Stimulated activated naive B cell treated with anti-CD40 and anti-IgM and Interleukin-4, amounts not matched to agents 10 μg/mL and 1 μg/mL and 100 μg/mL, for 72 hours (primary cell): ENCODE results near the gene EFHC1.
"Not testable (repeated sequence)": the region's sequence is repeated elsewhere in the genome, so short reads cannot be mapped to it uniquely, and the experiment has no call there.

ENCODE experiments used
- ATAC-seq, 2 donors: fragments of 150-1000 bp; cut with Tn5 transposase; replicated peaks; 2 replicates each; pipeline ENCODE4 v1.10.0; 2021; ENCODE audit warnings: moderate library complexity in 1 of 2
- DNase-seq: peaks from one replicate; pipeline ENCODE4 v3.0.0; 2021
- H3K27ac Mint-ChIP-seq: one replicate; pipeline ENCODE4 v1.8.0; 2022; ENCODE audit warnings: mild to moderate bottlenecking, mixed read lengths
- H3K27me3 Mint-ChIP-seq, 2 donors: one replicate each; pipeline ENCODE4 v1.8.0; 2022; ENCODE audit warnings: mixed read lengths in 2 of 2
- H3K36me3 Mint-ChIP-seq, 2 donors: one replicate each; pipeline ENCODE4 v1.8.0; 2022; ENCODE audit warnings: mixed read lengths in 2 of 2, mild to moderate bottlenecking in 1 of 2
- H3K4me1 Mint-ChIP-seq, 2 donors: one replicate each; pipeline ENCODE4 v1.8.0; 2022; ENCODE audit warnings: mixed read lengths in 2 of 2, mild to moderate bottlenecking in 1 of 2
- H3K4me3 Mint-ChIP-seq, 2 donors: one replicate each; pipeline ENCODE4 v1.8.0; 2022; ENCODE audit warnings: mild to moderate bottlenecking in 2 of 2, mixed read lengths in 2 of 2, moderate library complexity in 1 of 2
- H3K9me3 Mint-ChIP-seq, 2 donors: one replicate each; pipeline ENCODE4 v1.8.0; 2022; ENCODE audit warnings: mixed read lengths in 2 of 2, mild to moderate bottlenecking in 1 of 2

EFHC1 gene

GRCh38 chr6:52419809-52420667 is at the start of gene EFHC1:
EFHC1 (plus strand) TSS chr6:52420342; CDS start chr6:52420411, 69 bp downstream.
- ATAC-seq (peak; percentile 93 to 95), DNase-seq (peak; percentile 97)
- H3K27ac Mint-ChIP-seq, result peak within 1 kb of the TSS; percentile 60
- H3K4me3 Mint-ChIP-seq, result no peak within 1 kb of the TSS
- peaks cover 4 to 20% of the 10 kb centered on the region in 2 donors for H3K4me1 Mint-ChIP-seq
- no peaks in the 10 kb centered on the region for H3K36me3 Mint-ChIP-seq
- no peaks in the 10 kb centered on the region for H3K27me3 Mint-ChIP-seq
- no peaks in the 10 kb centered on the region for H3K9me3 Mint-ChIP-seq

GRCh38 chr6:52371656-52372191 is 48.4 kb upstream of the EFHC1 start:
- H3K4me3 Mint-ChIP-seq, result no peak overlapping the region
- H3K4me1 Mint-ChIP-seq, result peaks cover 13 to 18% of the 10 kb centered on the region in 2 donors
- H3K27me3 Mint-ChIP-seq, result no peaks in the 10 kb centered on the region
- H3K36me3 Mint-ChIP-seq, result peaks cover 12 to 25% of the 10 kb centered on the region in 2 donors
- no peak for DNase-seq
- no peak overlapping the region for H3K27ac Mint-ChIP-seq
- H3K9me3 Mint-ChIP-seq, result peaks cover 5 to 7% of the 10 kb centered on the region in 2 donors
- ATAC-seq, result no peak

GRCh38 chr6:52373151-52373690 is 46.9 kb upstream of the EFHC1 start:
- H3K36me3 Mint-ChIP-seq, result peaks cover 12 to 19% of the 10 kb centered on the region in 2 donors
- no peak for DNase-seq
- H3K27me3 Mint-ChIP-seq, result no peaks in the 10 kb centered on the region
- H3K9me3 Mint-ChIP-seq, result peaks cover 5 to 7% of the 10 kb centered on the region in 2 donors
- H3K4me1 Mint-ChIP-seq, result peaks cover 18 to 32% of the 10 kb centered on the region in 2 donors
- no peak overlapping the region for H3K4me3 Mint-ChIP-seq
- ATAC-seq, result no peak
- no peak overlapping the region for H3K27ac Mint-ChIP-seq

GRCh38 chr6:52374247-52374646 is 45.9 kb upstream of the EFHC1 start:
- Mint-ChIP-seq H3K36me3 (peaks cover 12 to 22% of the 10 kb centered on the region in 2 donors), H3K9me3 (peaks cover 5 to 7% of the 10 kb centered on the region in 2 donors), H3K27me3 (no peaks in the 10 kb centered on the region), H3K4me1 (peaks cover 21 to 35% of the 10 kb centered on the region in 2 donors), H3K27ac (no peak overlapping the region), H3K4me3 (no peak overlapping the region)
- ATAC-seq (no peak), DNase-seq (no peak)

GRCh38 chr6:52375780-52376556 is 44.2 kb upstream of the EFHC1 start:
- Mint-ChIP-seq H3K27ac (no peak overlapping the region), H3K27me3 (no peaks in the 10 kb centered on the region), H3K36me3 (peaks cover 12 to 22% of the 10 kb centered on the region in 2 donors), H3K4me1 (peaks cover 21 to 35% of the 10 kb centered on the region in 2 donors), H3K4me3 (no peak overlapping the region), H3K9me3 (peaks cover 5 to 7% of the 10 kb centered on the region in 2 donors)
- ATAC-seq (peak; percentile 53 to 68), DNase-seq (no peak)

GRCh38 chr6:52376763-52377162 is 43.4 kb upstream of the EFHC1 start:
- peaks cover 12 to 22% of the 10 kb centered on the region in 2 donors for H3K36me3 Mint-ChIP-seq
- no peak overlapping the region for H3K27ac Mint-ChIP-seq

GRCh38 chr6:52377538-52378221 is 42.5 kb upstream of the EFHC1 start:
- Mint-ChIP-seq H3K27me3 (no peaks in the 10 kb centered on the region), H3K36me3 (peaks cover 16 to 22% of the 10 kb centered on the region in 2 donors), H3K27ac (no peak overlapping the region), H3K4me3 (peak overlapping the region; percentile 15 to 17), H3K4me1 (peaks cover 24 to 35% of the 10 kb centered on the region in 2 donors), H3K9me3 (peaks cover 5 to 7% of the 10 kb centered on the region in 2 donors)
- ATAC-seq (peak; percentile 54 to 69), DNase-seq (no peak)

More at GRCh38 chr6:52376763-52377162, 43.4 kb upstream of the EFHC1 start:
- H3K4me3 Mint-ChIP-seq, result no peak overlapping the region
- DNase-seq (no peak), ATAC-seq (no peak)
- H3K4me1 Mint-ChIP-seq, result peaks cover 21 to 35% of the 10 kb centered on the region in 2 donors
- no peaks in the 10 kb centered on the region for H3K27me3 Mint-ChIP-seq
- H3K9me3 Mint-ChIP-seq, result peaks cover 5 to 7% of the 10 kb centered on the region in 2 donors

- peaks cover 3 to 13% of the 10 kb centered on the region in 2 donors for H3K9me3 Mint-ChIP-seq
- no peak overlapping the region for H3K27ac Mint-ChIP-seq
- no peak overlapping the region for H3K4me3 Mint-ChIP-seq
- peaks cover 27 to 41% of the 10 kb centered on the region in 2 donors for H3K4me1 Mint-ChIP-seq
- DNase-seq (no peak), ATAC-seq (no peak)
- peaks cover 13 to 23% of the 10 kb centered on the region in 2 donors for H3K36me3 Mint-ChIP-seq
- no peaks in the 10 kb centered on the region for H3K27me3 Mint-ChIP-seq
Observed at GRCh38 chr6:52381249-52381648, 38.9 kb upstream of the EFHC1 start.

- Mint-ChIP-seq H3K9me3 (peaks cover 3 to 13% of the 10 kb centered on the region in 2 donors), H3K27me3 (no peaks in the 10 kb centered on the region), H3K4me3 (no peak overlapping the region), H3K4me1 (peaks cover 16 to 21% of the 10 kb centered on the region in 2 donors), H3K27ac (no peak overlapping the region), H3K36me3 (peaks cover 15 to 16% of the 10 kb centered on the region in 2 donors)
- no peak for DNase-seq
- no peak for ATAC-seq
Observed at GRCh38 chr6:52384145-52384766, 35.9 kb upstream of the EFHC1 start.

GRCh38 chr6:52385074-52385473 is 35.1 kb upstream of the EFHC1 start:
- ATAC-seq, result peak; percentile 85 to 87
- peaks cover 23 to 30% of the 10 kb centered on the region in 2 donors for H3K4me1 Mint-ChIP-seq
- H3K4me3 Mint-ChIP-seq, result no peak overlapping the region
- DNase-seq, result no peak
- peaks cover 3 to 13% of the 10 kb centered on the region in 2 donors for H3K9me3 Mint-ChIP-seq
- H3K27me3 Mint-ChIP-seq, result no peaks in the 10 kb centered on the region
- H3K36me3 Mint-ChIP-seq, result peaks cover 15 to 16% of the 10 kb centered on the region in 2 donors
- H3K27ac Mint-ChIP-seq, result peak overlapping the region; percentile 1

GRCh38 chr6:52388119-52388518 is 32.0 kb upstream of the EFHC1 start:
- DNase-seq, ATAC-seq, H3K27ac Mint-ChIP-seq, H3K27me3 Mint-ChIP-seq, H3K4me3 Mint-ChIP-seq: not testable (repeated sequence)
- Mint-ChIP-seq H3K36me3 (peaks cover 11 to 16% of the 10 kb centered on the region in 2 donors), H3K9me3 (peaks cover 3 to 13% of the 10 kb centered on the region in 2 donors), H3K4me1 (peaks cover 26 to 41% of the 10 kb centered on the region in 2 donors)

- no peak overlapping the region for H3K27ac Mint-ChIP-seq
- DNase-seq (no peak), ATAC-seq (no peak)
- H3K4me1 Mint-ChIP-seq, result peaks cover 27 to 41% of the 10 kb centered on the region in 2 donors
- peaks cover 11 to 16% of the 10 kb centered on the region in 2 donors for H3K36me3 Mint-ChIP-seq
- H3K4me3 Mint-ChIP-seq, result no peak overlapping the region
- H3K9me3 Mint-ChIP-seq, result peaks cover 3 to 13% of the 10 kb centered on the region in 2 donors
- no peaks in the 10 kb centered on the region for H3K27me3 Mint-ChIP-seq
Observed at GRCh38 chr6:52388790-52389189, 31.4 kb upstream of the EFHC1 start.

GRCh38 chr6:52389264-52389625 is 30.9 kb upstream of the EFHC1 start:
- DNase-seq (no peak), ATAC-seq (no peak)
- no peak overlapping the region for H3K4me3 Mint-ChIP-seq
- H3K27me3 Mint-ChIP-seq, result no peaks in the 10 kb centered on the region
- peaks cover 3 to 12% of the 10 kb centered on the region in 2 donors for H3K9me3 Mint-ChIP-seq
- peaks cover 29 to 41% of the 10 kb centered on the region in 2 donors for H3K4me1 Mint-ChIP-seq
- peaks cover 11 to 13% of the 10 kb centered on the region in 2 donors for H3K36me3 Mint-ChIP-seq
- no peak overlapping the region for H3K27ac Mint-ChIP-seq
